GM12801 (cell line): ENCODE data around the gene CEBPZ.

Experiments used
- CTCF ChIP-seq: IDR thresholded peaks from one replicate; pipeline ENCODE4 v1.5.1; 2011; ENCODE audit warnings: control low read depth; ENCODE audit not compliant: insufficient read length; ENCODE audit errors: extremely low read depth

Gene CEBPZ

GRCh38 chr2:37230581-37230980 lies 815 bp downstream of the CEBPZ start:
- no peak for TF ChIP-seq CTCF

GRCh38 chr2:37228788-37229187 lies 2.6 kb downstream of the CEBPZ start:
- no peak for TF ChIP-seq CTCF

- TF ChIP-seq CTCF = no peak
Measured at GRCh38 chr2:37226863-37227262, 4.5 kb downstream of the CEBPZ start.

- no peak for TF ChIP-seq CTCF
Measured at GRCh38 chr2:37224063-37224462, 7.3 kb downstream of the CEBPZ start.

- no peak for TF ChIP-seq CTCF
Measured at GRCh38 chr2:37223131-37223530, 8.3 kb downstream of the CEBPZ start.

GRCh38 chr2:37219046-37219445 lies 12.3 kb downstream of the CEBPZ start:
- TF ChIP-seq CTCF = no peak

- TF ChIP-seq CTCF = no peak
Measured at GRCh38 chr2:37215250-37215649, 16.1 kb downstream of the CEBPZ start.

GRCh38 chr2:37211939-37212338 lies 19.5 kb downstream of the CEBPZ start:
- no peak for TF ChIP-seq CTCF
